Kidney epithelial cell (primary cell): Measurements from ENCODE around the gene NDNF. TPM values are rescaled to one million over a fixed set of nuclear protein-coding genes. Genes with fewer than 3 reads are reported as not detected.

Source experiments
- DNase-seq: peaks from one replicate; pipeline ENCODE4 v3.0.0-alpha.2; 2010; ENCODE audit warnings: low read depth
- H3K27me3 ChIP-seq: 2 replicates; pipeline ENCODE4 v1.6.0; 2011; ENCODE audit warnings: low read length; ENCODE audit not compliant: control insufficient read depth, insufficient read depth
- H3K36me3 ChIP-seq: 2 replicates; pipeline ENCODE4 v1.5.1; 2011; ENCODE audit warnings: low read length; ENCODE audit not compliant: control insufficient read depth, insufficient read depth
- H3K4me3 ChIP-seq: 2 replicates; pipeline ENCODE4 v1.5.1; 2011; ENCODE audit warnings: low read depth, mild to moderate bottlenecking, control low read depth, low read length
- CTCF ChIP-seq: IDR thresholded peaks from 2 replicates; pipeline ENCODE4 v1.5.1; 2011; ENCODE audit warnings: mild to moderate bottlenecking, moderate library complexity, low read length, control low read depth, inconsistent platforms; ENCODE audit not compliant: insufficient read depth, poor library complexity, severe bottlenecking
- total RNA-seq: library from RNA; depleted of rRNA; stranded (reverse); fragments of >200 nt; gene quantifications from 2 replicates; pipeline ENCODE4 v1.2.3, GENCODE V29; 2015

NDNF gene
- total RNA-seq, 1 donor from 2014 or later = 0.08 TPM

- Histone ChIP-seq H3K27me3 (no peaks in the 10 kb centered on the region), H3K4me3 (no peak overlapping the region), H3K36me3 (no peaks in the 10 kb centered on the region)
- TF ChIP-seq CTCF = no peak
- DNase-seq = no peak
Observed at GRCh38 chr4:121011138-121011537, 61.2 kb downstream of the NDNF start.

GRCh38 chr4:121009578-121010478 lies 62.5 kb downstream of the NDNF start:
- TF ChIP-seq CTCF = no peak
- no peak for DNase-seq
- Histone ChIP-seq H3K4me3 (no peak overlapping the region), H3K27me3 (no peaks in the 10 kb centered on the region), H3K36me3 (no peaks in the 10 kb centered on the region)

GRCh38 chr4:121007660-121008059 lies 64.7 kb downstream of the NDNF start:
- no peak for DNase-seq
- no peak for TF ChIP-seq CTCF
- no peak overlapping the region for H3K4me3 ChIP-seq
- H3K36me3 ChIP-seq = no peaks in the 10 kb centered on the region
- H3K27me3 ChIP-seq = no peaks in the 10 kb centered on the region

GRCh38 chr4:121003863-121004262 lies 68.5 kb downstream of the NDNF start:
- H3K36me3 ChIP-seq = no peaks in the 10 kb centered on the region
- TF ChIP-seq CTCF = no peak
- no peak for DNase-seq
- no peak overlapping the region for H3K4me3 ChIP-seq
- H3K27me3 ChIP-seq = no peaks in the 10 kb centered on the region

GRCh38 chr4:120995266-120996010 lies 76.9 kb downstream of the NDNF start:
- no peak for DNase-seq
- Histone ChIP-seq H3K4me3 (no peak overlapping the region), H3K36me3 (no peaks in the 10 kb centered on the region), H3K27me3 (no peaks in the 10 kb centered on the region)
- TF ChIP-seq CTCF = no peak

- Histone ChIP-seq H3K27me3 (no peaks in the 10 kb centered on the region), H3K36me3 (no peaks in the 10 kb centered on the region), H3K4me3 (no peak overlapping the region)
- no peak for DNase-seq
- no peak for TF ChIP-seq CTCF
Observed at GRCh38 chr4:120994521-120994920, 77.8 kb downstream of the NDNF start.
